HuH-7 (cell line): ENCODE measurements around the gene TYRO3.
"Not testable (repeated sequence)": the region's sequence is repeated elsewhere in the genome, so short reads cannot be mapped to it uniquely, and the experiment has no call there.

Experiments used
- DNase-seq: peaks from one replicate; pipeline ENCODE4 v3.0.0; 2011; ENCODE audit warnings: low spot score

The TYRO3 gene

DNA sequence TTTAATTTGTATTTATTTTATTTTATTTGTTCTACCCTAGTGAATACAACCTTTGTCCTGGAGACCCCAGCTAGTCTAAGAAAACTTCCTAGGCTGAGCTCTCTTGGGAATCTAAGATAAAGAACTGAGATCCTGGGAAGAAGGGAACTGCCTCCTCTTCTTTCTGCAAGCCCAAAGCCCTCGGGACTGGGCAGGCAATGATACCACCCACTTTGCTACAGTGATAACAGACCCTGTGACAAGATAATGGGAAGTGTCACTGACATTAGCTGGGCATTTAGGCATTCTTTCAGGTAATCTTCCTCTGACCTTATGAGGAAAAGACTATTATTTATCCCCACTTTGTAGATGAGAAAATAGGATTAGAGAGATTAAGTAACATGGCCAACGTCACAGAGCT is 15.1 kb downstream of the TYRO3 start:
- no peak for DNase-seq

DNA sequence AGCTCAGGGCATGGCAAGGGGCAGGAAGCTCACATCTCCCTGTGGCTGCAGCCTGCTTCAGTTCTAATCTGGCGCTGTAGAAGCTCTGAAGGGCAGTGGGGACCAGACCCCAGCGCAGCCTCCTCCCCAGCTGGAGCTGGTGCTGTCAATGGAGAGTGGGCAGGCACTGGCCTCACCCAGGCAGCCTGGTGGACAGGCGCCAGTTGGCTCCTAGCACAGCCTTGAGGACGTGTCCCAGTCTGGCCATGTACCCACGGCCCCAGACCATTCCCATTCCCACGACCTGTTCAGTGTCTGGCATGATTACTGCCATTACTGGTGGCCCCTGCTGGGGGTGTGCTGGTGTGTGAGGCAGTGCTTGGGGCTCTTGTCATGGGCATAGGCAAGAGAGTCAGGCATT is 16.3 kb downstream of the TYRO3 start:
- DNase-seq, result no peak

DNA sequence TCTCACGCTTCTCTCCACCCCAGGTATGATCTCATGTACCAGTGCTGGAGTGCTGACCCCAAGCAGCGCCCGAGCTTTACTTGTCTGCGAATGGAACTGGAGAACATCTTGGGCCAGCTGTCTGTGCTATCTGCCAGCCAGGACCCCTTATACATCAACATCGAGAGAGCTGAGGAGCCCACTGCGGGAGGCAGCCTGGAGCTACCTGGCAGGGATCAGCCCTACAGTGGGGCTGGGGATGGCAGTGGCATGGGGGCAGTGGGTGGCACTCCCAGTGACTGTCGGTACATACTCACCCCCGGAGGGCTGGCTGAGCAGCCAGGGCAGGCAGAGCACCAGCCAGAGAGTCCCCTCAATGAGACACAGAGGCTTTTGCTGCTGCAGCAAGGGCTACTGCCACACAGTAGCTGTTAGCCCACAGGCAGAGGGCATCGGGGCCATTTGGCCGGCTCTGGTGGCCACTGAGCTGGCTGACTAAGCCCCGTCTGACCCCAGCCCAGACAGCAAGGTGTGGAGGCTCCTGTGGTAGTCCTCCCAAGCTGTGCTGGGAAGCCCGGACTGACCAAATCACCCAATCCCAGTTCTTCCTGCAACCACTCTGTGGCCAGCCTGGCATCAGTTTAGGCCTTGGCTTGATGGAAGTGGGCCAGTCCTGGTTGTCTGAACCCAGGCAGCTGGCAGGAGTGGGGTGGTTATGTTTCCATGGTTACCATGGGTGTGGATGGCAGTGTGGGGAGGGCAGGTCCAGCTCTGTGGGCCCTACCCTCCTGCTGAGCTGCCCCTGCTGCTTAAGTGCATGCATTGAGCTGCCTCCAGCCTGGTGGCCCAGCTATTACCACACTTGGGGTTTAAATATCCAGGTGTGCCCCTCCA is 19.1 kb downstream of the TYRO3 start:
- DNase-seq, result no peak

DNA sequence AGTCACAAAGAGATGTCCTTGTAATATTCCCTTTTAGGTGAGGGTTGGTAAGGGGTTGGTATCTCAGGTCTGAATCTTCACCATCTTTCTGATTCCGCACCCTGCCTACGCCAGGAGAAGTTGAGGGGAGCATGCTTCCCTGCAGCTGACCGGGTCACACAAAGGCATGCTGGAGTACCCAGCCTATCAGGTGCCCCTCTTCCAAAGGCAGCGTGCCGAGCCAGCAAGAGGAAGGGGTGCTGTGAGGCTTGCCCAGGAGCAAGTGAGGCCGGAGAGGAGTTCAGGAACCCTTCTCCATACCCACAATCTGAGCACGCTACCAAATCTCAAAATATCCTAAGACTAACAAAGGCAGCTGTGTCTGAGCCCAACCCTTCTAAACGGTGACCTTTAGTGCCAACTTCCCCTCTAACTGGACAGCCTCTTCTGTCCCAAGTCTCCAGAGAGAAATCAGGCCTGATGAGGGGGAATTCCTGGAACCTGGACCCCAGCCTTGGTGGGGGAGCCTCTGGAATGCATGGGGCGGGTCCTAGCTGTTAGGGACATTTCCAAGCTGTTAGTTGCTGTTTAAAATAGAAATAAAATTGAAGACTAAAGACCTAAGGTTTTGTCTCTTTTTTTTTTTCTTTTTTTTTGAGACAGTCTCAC is 19.8 kb downstream of the TYRO3 start:
- no peak for DNase-seq

DNA sequence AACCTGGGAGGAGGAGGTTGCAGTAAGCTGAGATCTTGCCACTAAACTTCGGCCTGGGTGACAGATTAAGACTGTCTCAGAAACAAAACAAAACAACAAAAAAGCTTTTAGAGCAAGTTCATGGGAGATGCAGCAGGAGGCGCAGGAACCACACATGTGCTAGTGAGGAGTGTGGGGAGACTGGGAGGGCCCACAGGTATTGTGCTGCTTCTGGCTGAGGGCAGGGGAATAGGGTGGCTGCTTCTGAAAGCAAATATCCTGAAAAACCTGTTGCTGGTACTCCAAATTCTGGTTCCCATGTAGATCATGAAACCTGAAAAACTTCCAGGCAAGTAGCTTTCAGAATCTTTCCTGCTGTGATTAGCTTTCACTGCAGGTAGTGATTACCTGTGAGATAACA is 22.1 kb downstream of the TYRO3 start:
- no peak for DNase-seq

DNA sequence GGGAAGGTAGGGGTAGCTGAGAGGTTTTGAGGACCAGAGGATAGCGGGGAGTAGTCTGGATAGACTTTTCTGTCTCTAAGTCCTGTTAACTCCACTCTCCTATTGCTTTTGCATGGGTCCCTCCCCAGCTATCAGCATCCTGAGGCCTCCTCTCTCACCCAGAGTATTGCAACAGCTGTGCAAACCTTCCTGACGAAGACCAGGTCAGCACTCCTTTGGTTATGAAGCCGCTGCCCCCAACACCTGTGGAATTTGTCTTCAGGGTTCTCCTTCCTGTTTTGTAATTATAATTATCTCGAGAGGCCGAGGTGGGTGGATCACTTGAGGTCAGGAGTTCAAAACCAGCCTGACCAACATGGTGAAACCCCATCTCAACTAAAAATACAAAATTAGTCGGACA is 24.8 kb downstream of the TYRO3 start:
- DNase-seq, result peak; percentile 43

DNA sequence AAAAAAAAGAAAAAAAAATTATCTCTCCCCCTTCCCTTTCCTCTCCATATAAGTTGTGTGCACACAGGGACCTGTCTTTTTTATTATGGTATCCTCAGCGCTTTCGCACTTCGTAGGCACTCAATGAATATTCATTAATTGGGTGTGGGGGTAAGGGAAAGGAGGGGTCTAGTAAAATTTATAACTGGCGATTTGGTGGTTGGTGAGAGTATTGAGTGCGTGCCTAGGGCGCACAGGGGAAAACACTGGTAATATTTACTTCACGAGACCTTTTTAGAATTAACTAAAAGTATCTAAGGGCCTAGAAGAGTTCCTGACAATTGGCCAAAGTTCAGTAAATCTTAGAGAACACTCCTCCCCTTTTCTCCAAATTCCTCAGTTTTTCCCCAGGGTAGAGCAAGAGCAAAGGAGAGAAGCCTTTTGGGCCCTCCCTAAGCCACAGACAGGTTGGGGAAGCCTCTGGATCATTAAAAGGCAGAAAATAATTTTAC is 25.7 kb downstream of the TYRO3 start:
- DNase-seq, result no peak

DNA sequence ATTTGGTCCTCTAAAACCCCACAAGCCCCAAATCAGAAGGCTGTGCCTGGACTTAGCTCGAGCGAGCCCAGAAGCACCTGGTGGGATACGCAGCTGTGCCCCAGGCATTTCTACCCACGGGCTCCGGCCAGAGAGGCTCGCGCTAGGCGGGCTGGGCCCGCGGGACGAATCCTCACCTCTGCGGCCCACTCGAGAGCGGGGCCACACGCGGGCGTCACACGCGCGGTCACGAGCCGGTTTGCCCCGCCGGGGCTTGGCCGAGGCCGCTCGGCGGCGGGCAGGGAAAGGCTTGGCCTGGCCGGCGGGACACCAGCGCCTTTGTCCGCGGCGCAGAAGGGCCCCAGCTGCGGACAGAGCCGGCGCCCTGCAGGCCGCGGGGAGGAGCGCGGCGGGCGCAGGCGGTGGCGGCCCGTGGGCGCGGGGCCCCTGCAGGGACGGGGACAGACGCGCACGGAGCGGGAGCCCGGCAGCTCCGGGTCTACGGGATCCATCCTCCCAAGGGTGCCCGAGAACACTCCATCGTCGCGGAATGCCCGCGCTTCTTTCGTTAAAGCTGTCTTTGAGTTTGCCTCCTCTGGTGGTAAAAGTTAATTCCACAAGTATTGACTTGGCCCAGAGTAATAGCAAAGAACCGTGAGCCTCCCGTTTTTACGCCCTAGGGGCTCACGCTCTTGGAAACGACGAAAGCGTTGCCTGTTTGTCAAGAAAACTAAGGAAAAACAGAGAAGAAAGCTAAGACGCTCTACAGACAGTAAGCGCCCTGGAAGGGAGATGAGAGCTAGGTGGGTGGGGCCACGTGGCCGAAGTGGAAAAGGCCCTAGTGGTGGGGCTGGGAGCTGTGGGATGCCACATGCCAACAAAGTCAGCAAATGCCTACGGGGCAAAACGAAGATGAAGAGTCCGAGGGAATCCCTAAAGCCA is 26.4 kb downstream of the TYRO3 start:
- DNase-seq, result peak; percentile 47

DNA sequence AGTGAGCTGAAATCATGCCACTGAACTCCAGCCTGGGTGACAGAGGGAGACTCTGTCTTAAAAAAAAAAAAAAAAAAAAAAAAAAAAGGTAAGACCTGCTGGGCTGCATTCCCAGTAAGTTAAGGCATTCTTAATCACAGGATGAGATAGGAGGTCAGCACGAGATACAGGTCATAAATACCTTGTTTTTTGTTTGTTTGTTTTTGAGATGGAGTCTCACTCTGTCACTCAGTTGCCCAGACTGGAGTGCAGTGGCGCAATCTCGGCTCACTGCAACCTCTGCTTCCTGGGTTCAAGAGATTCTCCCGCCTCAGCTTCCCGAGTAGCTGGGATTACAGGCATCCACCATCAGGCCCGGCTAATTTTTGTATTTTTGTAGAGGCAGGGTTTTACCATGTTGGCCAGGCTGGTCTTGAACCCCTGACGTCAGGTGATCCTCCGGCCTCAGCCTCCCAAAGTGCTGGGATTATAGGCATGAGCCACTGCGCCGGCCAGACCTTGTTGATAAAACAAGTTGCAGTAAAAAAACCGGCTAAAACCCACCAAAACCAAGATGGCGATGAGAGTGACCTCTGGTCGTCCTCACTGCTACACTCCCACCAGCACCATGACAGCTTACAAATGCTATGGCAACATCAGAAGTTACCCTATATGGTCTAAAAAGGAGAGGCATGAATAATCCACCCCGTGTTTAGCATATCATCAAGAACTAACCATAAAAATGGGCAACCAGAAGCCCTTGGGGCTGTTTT is 27.7 kb downstream of the TYRO3 start:
- DNase-seq, result not testable (repeated sequence)

DNA sequence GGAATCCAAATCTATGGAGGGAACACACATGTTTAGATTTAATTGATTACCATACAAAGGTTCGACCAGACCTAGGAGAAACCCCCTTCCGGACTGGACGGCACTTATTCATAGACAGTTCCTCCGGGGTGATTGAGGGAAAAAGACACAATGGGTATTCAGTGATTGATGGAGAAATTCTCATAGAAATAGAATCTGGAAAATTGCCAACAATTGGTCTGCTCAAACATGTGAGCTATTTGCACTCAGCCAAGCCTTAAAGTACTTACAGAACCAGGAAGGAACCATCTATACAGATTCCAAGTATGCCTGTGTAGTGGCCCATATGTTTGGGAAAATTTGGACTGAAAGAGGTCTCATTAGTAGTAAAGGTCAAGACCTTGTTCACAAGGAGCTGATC is 30.0 kb downstream of the TYRO3 start:
- not testable (repeated sequence) for DNase-seq

DNA sequence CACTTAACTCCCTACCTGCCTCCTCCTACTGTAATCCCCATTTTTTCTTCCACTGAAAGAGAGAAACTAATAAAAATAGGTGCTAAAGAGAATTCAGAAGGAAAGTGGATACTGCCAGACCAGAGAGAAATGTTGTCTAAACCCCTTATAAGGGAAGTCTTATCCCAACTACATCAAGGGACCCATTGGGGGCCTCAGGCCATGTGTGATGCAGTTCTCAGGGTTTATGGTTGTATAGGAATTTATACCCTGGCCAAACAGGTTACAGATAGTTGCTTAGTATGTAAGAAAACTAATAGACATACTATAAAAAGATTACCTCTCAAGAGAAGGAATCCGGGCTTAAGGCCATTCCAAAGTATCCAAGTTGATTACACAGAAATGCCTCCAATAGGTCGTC is 30.6 kb downstream of the TYRO3 start:
- DNase-seq, result not testable (repeated sequence)

DNA sequence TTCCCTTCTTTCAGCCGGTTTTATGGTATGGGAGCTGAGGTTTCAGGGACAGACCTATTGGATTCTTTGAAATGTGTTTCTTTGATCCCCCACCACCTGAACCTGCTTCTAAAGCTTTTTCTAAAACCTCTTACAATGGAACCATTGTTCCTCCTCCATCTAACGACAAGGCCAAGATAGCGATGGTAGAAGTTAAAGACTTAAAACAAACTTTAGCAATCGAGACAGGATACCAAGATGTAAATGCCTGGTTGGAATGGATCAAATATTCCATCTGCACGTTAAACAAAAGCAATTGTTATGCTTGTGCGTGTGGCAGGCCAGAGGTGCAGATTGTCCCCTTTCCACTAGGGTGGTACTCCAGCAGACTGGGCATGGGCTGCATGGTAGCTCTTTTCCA is 32.2 kb downstream of the TYRO3 start:
- not testable (repeated sequence) for DNase-seq

DNA sequence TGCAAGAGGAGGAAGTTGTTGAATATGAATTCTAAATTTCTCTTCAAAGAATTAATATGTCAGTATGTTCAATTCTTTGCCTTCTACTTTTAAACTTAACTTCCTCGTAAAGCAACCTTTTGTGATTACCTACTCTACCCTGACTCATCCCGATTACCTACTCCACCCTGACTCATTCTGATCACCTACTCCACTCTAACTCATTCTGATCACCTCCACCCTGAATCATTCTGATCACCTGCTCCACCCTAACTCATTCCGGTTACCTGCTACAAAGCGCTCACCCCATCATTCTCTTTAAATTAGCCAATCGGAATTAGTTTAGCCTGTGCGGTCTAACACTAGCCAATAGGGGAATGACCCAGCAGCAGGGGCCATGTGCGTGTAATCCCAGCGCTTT is 33.7 kb downstream of the TYRO3 start:
- not testable (repeated sequence) for DNase-seq

DNA sequence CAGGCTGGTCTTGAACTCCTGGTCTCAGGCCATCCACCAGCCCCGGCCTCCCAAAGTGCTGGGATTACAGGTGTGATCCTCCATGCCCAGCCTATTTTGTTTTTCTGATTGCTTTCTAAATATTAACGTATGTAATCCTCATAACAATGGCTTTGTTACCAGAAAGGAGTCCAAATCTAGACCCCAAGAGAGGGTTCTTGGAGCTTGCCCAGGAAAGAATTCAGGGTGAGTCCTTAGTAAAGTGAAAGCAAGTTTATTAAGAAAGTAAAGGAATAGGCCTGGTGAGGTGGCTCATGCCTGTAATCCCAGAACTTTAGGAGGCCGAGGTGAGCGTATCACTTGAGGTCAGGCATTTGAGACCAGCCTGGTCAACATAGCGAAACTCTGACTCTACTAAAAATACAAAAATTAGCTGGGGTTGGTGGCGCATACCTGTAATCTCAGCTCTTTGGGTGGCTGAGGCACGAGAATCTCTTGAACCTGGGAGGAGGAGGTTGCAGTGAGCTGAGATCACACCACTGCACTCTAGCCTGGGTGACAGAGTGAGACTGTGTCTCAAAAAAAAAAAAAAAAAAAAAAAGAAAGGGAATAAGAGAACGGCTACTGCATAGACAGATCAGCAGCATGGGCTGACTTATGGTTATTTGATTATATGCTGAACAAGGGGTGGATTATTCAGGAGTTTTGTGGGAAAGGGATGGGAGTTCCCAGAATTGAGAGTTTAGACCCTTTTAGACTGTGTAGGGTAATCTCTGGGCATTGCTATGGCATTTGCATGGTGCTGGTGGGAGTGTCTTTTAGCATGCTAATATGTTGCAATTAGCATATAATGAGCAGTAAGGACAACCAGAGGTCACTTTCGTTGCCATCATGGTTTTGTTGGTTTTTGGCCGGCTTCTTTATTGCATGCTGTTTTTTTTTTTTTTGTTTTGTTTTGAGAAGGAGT is 36.1 kb downstream of the TYRO3 start:
- DNase-seq, result no peak

DNA sequence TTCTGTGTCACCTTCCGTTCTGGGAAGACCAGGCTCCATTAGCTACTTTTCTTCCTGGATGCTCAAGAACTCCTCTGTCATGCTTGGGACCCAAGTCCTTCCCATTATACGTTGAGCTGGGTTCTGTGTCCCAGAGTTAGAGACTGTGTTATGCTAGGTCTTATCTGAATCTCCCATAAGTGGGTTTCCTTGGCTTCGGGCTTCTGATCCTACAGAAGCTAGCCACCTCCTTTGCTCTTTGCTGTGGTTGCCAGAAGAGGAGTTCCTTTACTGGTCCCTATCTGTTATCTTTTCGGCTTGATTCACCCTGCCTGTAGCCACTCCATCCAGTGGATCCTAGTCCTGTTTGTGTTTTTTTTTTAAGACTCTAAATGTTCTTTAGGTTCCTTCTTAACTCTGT is 38.0 kb downstream of the TYRO3 start:
- DNase-seq, result no peak

DNA sequence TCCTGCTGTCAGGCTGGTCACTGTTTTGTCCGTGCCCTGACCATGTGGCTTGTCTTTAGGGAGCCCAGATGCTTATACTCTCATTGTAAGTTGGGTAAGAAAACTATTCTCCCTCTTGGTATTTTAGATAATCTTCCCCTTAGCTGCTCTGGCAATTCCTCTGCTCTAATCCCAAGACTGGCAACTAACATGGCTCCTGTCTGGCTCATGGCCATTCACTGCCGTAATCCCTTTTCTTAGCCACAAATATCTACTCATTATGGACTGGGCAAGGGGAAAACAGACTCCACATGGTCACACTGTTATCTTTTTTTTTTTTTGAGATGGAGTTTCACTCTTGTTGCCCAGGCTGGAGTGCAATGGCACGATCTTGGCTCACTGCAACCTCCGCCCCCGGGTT is 38.8 kb downstream of the TYRO3 start:
- no peak for DNase-seq

DNA sequence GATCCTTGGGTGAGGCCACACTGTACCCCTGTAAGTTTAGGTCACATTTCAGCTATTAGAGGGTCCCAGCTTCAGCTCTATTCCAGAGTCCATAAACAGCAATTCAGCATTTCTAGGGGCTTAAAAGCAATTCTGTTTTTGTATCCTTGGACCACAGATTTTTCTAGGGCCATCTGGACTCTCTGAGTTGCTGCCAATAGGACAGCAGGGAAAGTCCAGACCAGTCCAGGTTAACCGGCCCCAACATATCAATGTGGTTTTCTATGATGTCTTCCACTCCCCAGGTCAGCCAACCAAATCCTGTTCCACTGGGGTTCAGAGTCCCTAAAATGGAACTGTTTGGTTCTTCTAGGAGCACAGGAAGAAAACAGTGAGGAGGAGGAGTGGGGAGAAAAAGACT is 40.0 kb downstream of the TYRO3 start:
- no peak for DNase-seq

DNA sequence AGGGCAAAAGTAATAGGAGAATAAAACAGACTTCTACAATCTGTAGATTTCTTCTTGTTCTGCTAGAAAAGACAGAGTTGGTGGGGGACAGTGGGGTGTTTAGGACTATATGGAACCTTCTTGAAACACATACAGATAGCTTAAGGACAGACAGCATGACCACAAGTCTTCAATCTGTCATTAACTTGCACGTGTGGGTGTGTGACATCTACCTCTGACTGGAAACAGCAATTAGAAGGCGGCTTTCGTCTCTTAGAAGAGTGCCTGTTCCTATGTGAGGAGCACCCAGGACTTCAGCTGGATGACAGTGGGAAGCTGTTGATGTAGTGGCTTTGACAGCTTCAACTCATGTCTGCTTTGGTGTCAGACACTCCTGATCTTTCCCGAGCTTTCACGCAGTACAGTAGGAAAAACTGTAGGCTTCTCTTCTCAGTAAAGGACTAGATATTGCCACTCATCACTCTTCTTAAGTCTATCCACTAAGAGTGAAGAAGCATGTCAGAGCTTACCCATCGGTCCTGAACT is 44.5 kb downstream of the TYRO3 start:
- no peak for DNase-seq

DNA sequence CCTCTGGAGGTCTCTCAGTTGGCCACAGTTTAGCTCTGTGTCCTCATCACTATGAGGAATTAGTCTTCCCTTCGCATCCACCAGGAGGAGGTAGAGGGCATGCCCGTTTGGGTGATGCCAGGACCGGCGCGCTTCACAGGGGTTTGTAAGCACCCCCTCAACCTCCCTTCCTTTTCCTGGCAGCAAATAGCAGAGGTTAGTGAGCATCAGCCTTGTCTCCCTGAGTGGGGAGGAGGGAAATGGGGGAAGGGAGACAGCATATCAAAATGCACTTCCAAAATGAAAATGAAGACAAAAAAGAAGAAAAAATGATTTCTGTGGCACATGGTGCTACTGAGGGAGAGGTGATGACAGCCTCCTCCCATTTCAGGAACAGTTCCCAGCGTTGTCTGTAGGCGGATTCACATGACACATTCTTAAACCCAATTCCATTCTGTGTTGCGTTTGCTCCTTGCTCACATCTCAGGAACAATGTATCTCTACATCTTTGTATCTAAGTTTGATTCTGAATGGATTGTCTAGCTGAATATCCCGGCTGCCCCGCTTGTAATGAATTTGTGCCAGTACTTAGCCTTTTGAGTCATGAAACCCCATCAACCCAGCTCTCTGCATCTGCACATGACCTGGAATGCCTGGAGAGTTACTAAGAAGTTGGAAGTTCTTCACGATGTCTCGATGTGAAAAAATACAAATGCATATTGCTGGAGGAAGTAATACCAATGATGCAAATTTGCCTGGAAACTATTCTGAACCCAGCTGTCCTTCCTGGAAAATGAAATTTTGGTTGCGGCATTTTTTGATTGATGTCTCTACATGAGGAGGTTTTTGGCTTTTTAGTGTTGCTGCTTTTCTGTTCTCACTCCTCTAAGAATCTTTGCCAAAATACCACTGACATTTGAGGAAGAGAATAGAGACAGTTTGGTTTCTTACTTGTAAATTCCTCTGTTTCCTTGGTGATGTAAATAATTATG is 45.2 kb downstream of the TYRO3 start:
- peak; percentile 55 for DNase-seq
